SK-N-MC (cell line): ENCODE results near the gene BRPF1.

Experiments
- EZH2 ChIP-seq: fragments of 200-600 bp; sonication (generic); IDR thresholded peaks from one replicate; pipeline ENCODE4 v1.6.1; 2017; ENCODE audit warnings: antibody characterized with exemption
- POLR2AphosphoS5 ChIP-seq: IDR thresholded peaks from 2 replicates; pipeline ENCODE4 v1.6.1; 2012; ENCODE audit warnings: mild to moderate bottlenecking, low read depth, low read length, borderline replicate concordance

GRCh38 chr3:9715764-9716437, 15.6 kb upstream of the BRPF1 start:
- TF ChIP-seq POLR2AphosphoS5 (no peak), EZH2 (no peak)
